ENCODE measurements around the gene RNASEH2B. TPM values are rescaled to one million over a fixed set of nuclear protein-coding genes. Genes with fewer than 3 reads are reported as not detected.

Gene RNASEH2B
- total RNA-seq, 1 donor from 2014 or later = 57.5 TPM

DNA sequence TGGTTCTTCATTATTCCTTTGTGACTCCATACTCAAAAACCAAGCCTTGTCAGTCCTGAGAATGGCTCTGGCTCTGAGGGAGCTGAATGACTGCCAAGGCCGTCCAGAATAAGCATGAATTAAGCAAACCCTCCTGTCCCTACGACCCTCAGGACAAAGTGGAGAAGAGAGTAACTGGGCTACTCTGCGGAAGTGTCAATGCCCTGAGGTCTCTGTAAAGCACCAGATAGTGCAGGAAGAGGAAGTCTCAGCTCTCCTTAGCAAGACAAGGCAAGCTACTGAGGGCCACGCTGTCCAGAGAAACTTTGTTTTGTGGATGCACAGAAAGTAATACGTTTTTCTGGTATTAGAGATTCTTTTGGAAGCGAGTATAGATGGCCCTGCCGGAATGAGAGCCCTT is 94.1 kb downstream of the RNASEH2B start:
- Histone ChIP-seq H3K79me2 (ENCODE audit: low read depth) (no peaks in the 10 kb centered on the region), H3K9ac (no peak overlapping the region), H3K9me3 (ENCODE audit: low read depth) (no peaks in the 10 kb centered on the region), H3K27ac (no peak overlapping the region), H3K4me2 (no peak overlapping the region), H4K20me1 (ENCODE audit: low read depth) (no peaks in the 10 kb centered on the region), H3K27me3 (no peaks in the 10 kb centered on the region), H3K4me1 (peaks cover 6% of the 10 kb centered on the region), H3K36me3 (no peaks in the 10 kb centered on the region), H2AFZ (replicated peaks) (no peak overlapping the region), H3F3A (ENCODE audit: low read depth) (no peaks in the 10 kb centered on the region), H3K4me3 (no peak overlapping the region)
- Mint-ChIP-seq H3K27ac (no peak overlapping the region), H3K36me3 (no peaks in the 10 kb centered on the region), H3K9me3 (no peaks in the 10 kb centered on the region), H3K4me3 (no peak overlapping the region), H3K4me1 (peaks cover 18% of the 10 kb centered on the region), H3K27me3 (ENCODE audit: insufficient read depth, low read depth) (peaks cover 5% of the 10 kb centered on the region)
- DNase-seq (ENCODE audit: low spot score) = no peak
- TF ChIP-seq EZH2phosphoT487 (IDR thresholded peaks at IDR 0.05) (no peak), EZH2 (IDR thresholded peaks at IDR 0.05) (no peak)
- TF ChIP-seq, protein P1, sequence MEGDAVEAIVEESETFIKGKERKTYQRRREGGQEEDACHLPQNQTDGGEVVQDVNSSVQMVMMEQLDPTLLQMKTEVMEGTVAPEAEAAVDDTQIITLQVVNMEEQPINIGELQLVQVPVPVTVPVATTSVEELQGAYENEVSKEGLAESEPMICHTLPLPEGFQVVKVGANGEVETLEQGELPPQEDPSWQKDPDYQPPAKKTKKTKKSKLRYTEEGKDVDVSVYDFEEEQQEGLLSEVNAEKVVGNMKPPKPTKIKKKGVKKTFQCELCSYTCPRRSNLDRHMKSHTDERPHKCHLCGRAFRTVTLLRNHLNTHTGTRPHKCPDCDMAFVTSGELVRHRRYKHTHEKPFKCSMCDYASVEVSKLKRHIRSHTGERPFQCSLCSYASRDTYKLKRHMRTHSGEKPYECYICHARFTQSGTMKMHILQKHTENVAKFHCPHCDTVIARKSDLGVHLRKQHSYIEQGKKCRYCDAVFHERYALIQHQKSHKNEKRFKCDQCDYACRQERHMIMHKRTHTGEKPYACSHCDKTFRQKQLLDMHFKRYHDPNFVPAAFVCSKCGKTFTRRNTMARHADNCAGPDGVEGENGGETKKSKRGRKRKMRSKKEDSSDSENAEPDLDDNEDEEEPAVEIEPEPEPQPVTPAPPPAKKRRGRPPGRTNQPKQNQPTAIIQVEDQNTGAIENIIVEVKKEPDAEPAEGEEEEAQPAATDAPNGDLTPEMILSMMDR (IDR thresholded peaks at IDR 0.05) = no peak

DNA sequence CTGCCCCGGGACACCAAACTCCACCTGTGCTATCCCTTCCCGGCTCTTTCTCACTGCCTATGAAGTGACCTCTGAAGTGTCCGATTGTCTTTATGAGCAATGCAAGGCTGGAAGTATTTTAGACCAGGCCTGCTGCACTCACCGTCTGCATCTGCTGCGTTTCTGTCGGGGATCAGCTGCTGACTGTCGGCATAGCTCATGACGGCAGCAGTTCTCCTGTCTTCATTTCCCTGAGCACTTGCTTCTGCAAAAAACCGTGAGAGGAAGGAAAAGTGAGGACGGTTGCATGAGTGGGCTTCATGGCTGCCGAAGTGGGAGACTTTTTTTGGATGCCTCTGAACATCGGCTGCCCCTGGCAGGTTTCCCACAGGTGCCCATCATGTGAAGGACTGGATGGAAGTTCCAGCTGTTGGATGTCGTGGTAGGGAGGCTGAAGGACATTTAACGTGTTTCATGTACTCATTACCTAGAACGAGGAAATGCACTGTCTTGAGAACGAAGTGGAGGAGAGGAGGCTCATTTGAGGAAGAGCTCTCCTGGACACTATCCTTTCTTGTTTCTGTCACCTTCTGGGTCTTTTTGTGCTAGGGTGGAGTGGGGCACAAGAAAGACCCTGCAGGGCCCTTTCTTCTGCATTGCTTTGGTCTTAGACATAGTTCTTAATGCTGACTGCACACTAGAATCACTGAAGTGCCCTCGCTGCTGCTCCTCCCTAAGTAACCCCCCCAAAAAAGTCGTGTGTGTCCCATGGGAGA is 94.7 kb downstream of the RNASEH2B start:
- H3K27ac Mint-ChIP-seq = no peak overlapping the region
- Histone ChIP-seq H3K36me3 (no peaks in the 10 kb centered on the region), H3K27ac (no peak overlapping the region), H3K79me2 (ENCODE audit: low read depth) (no peaks in the 10 kb centered on the region), H3K4me3 (no peak overlapping the region), H4K20me1 (ENCODE audit: low read depth) (no peaks in the 10 kb centered on the region), H3K27me3 (no peaks in the 10 kb centered on the region), H3K4me2 (no peak overlapping the region), H2AFZ (replicated peaks) (no peak overlapping the region), H3K9ac (no peak overlapping the region), H3K9me3 (ENCODE audit: low read depth) (no peaks in the 10 kb centered on the region), H3F3A (ENCODE audit: low read depth) (no peaks in the 10 kb centered on the region), H3K4me1 (peaks cover 6% of the 10 kb centered on the region)
- peaks cover 18% of the 10 kb centered on the region for H3K4me1 Mint-ChIP-seq
- H3K36me3 Mint-ChIP-seq = no peaks in the 10 kb centered on the region
- no peak for TF ChIP-seq EZH2 (IDR thresholded peaks at IDR 0.05)
- TF ChIP-seq EZH2phosphoT487 (IDR thresholded peaks at IDR 0.05) = no peak
- TF ChIP-seq, protein P1 (IDR thresholded peaks at IDR 0.05) = no peak
- no peak for DNase-seq (ENCODE audit: low spot score)
- H3K9me3 Mint-ChIP-seq = no peaks in the 10 kb centered on the region
- H3K4me3 Mint-ChIP-seq = no peak overlapping the region
- H3K27me3 Mint-ChIP-seq (ENCODE audit: insufficient read depth, low read depth) = peaks cover 5% of the 10 kb centered on the region

DNA sequence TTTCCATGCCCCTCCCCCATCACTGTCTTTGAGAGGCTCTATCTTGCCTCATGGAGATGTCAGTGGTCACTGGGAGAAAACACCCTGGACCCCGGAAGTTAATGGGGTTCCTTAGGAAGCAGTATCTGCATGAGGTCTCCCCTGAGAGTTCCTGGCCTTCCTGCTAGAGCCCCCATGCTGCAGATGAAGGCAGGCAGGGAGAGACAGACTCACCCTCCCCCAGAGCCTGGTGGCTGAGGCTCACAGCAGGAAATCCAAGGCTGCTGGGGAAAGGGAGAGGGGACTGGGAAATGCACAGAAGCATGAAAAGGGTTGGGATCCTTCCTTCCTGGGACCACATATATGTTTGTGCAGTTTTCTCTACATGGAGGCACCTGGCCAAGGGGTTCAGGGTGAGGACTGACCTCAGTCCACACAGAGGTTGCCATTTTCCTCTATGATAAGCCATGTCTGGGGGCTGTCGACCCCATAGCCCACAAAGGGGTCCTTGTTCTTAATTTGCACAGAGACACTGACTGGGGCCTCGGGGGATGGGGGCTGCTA is 95.4 kb downstream of the RNASEH2B start:
- no peaks in the 10 kb centered on the region for H4K20me1 ChIP-seq (ENCODE audit: low read depth)
- no peak overlapping the region for H3K9ac ChIP-seq
- peaks cover 6% of the 10 kb centered on the region for H3K4me1 ChIP-seq
- H3K4me2 ChIP-seq = no peak overlapping the region
- no peak for DNase-seq (ENCODE audit: low spot score)
- Mint-ChIP-seq H3K4me1 (peaks cover 14% of the 10 kb centered on the region), H3K36me3 (no peaks in the 10 kb centered on the region), H3K27me3 (ENCODE audit: insufficient read depth, low read depth) (peaks cover 2% of the 10 kb centered on the region), H3K27ac (no peak overlapping the region), H3K4me3 (no peak overlapping the region), H3K9me3 (no peaks in the 10 kb centered on the region)
- H2AFZ ChIP-seq (replicated peaks) = no peak overlapping the region
- no peaks in the 10 kb centered on the region for H3K79me2 ChIP-seq (ENCODE audit: low read depth)
- H3K27ac ChIP-seq = no peak overlapping the region
- TF ChIP-seq, protein P1 (IDR thresholded peaks at IDR 0.05) = no peak
- TF ChIP-seq EZH2phosphoT487 (IDR thresholded peaks at IDR 0.05) = no peak
- TF ChIP-seq EZH2 (IDR thresholded peaks at IDR 0.05) = no peak
- no peaks in the 10 kb centered on the region for H3K27me3 ChIP-seq
- no peaks in the 10 kb centered on the region for H3K36me3 ChIP-seq
- H3K4me3 ChIP-seq = no peak overlapping the region
- H3F3A ChIP-seq (ENCODE audit: low read depth) = no peaks in the 10 kb centered on the region
- H3K9me3 ChIP-seq (ENCODE audit: low read depth) = no peaks in the 10 kb centered on the region
